Osteoblast (primary cell): ENCODE results near the gene SSR1. TPM values are rescaled to one million over a fixed set of nuclear protein-coding genes. Genes with fewer than 3 reads are reported as not detected.

Experiments
- DNase-seq: peaks from one replicate; pipeline ENCODE4 v3.0.0; 2011; ENCODE audit warnings: low spot score, mixed read lengths; ENCODE audit not compliant: insufficient read length; ENCODE audit errors: missing footprints
- H2AFZ ChIP-seq: 2 replicates; pipeline ENCODE4 v1.6.0; 2011; ENCODE audit warnings: mild to moderate bottlenecking, low read length
- H3K27ac ChIP-seq: 2 replicates; pipeline ENCODE4 v1.5.1; 2011; ENCODE audit warnings: mild to moderate bottlenecking, low read depth, low read length, moderate library complexity
- H3K27me3 ChIP-seq: 2 replicates; pipeline ENCODE4 v1.6.0; 2012; ENCODE audit warnings: mild to moderate bottlenecking, control low read depth, inconsistent platforms, low read length, moderate library complexity; ENCODE audit not compliant: insufficient read depth
- H3K36me3 ChIP-seq: 2 replicates; pipeline ENCODE4 v1.5.1; 2011; ENCODE audit warnings: mild to moderate bottlenecking, low read length, control low read depth, moderate library complexity; ENCODE audit not compliant: insufficient read depth
- H3K4me1 ChIP-seq: 2 replicates; pipeline ENCODE4 v1.5.1; 2011; ENCODE audit warnings: mild to moderate bottlenecking, low read length, control low read depth, moderate library complexity; ENCODE audit not compliant: insufficient read depth
- H3K4me2 ChIP-seq: 2 replicates; pipeline ENCODE4 v1.6.0; 2011; ENCODE audit warnings: mild to moderate bottlenecking, low read length; ENCODE audit not compliant: insufficient read depth
- H3K4me3 ChIP-seq: fragments of 200-600 bp; sonication (generic); 3 replicates; pipeline ENCODE4 v1.5.1; 2012; ENCODE audit warnings: mild to moderate bottlenecking, low read length, inconsistent platforms; ENCODE audit not compliant: insufficient read depth
- H3K79me2 ChIP-seq: 2 replicates; pipeline ENCODE4 v1.6.0; 2012; ENCODE audit warnings: mild to moderate bottlenecking, low read length, control low read depth, inconsistent platforms; ENCODE audit not compliant: insufficient read depth
- H3K9me3 ChIP-seq: 2 replicates; pipeline ENCODE4 v1.5.1; 2011; ENCODE audit warnings: low read depth, low read length, control low read depth
- H4K20me1 ChIP-seq: 2 replicates; pipeline ENCODE4 v1.6.0; 2012; ENCODE audit warnings: mild to moderate bottlenecking, low read length, control low read depth; ENCODE audit not compliant: insufficient read depth
- total RNA-seq: library from RNA; depleted of rRNA; stranded (reverse); fragments of >200 nt; gene quantifications from 2 replicates; pipeline ENCODE4 v1.2.3, GENCODE V29; 2012
- TF ChIP-seq, protein P1 (sequence below): IDR thresholded peaks from 2 replicates; pipeline ENCODE4 v1.5.1; 2011; ENCODE audit warnings: mild to moderate bottlenecking, low read depth, low read length, moderate library complexity; ENCODE audit errors: extremely low read depth

SSR1 gene
- total RNA-seq, 1 donor, result 89.4 TPM

DNA sequence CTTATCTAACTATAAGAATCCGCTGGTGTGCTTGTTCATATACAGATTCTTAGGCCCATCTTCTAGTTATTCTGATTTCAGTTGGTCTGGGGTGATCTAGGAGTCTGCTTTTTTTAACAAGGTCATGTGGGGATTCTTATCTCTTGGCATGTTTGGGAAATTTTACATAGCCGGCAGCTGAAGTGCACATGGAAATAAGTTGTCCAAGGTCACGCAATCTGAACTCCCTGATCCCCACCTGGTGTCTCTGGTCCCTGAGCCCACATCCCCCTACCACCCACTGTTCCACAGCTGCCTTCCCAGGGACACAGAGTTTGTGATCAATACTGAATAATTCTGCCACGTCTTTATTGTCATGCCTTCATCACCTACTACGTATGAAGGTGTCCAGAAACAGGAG lies 90.8 kb downstream of the SSR1 start:
- Histone ChIP-seq H3K4me3 (no peak overlapping the region), H3K27me3 (no peaks in the 10 kb centered on the region), H3K4me1 (peaks cover 13% of the 10 kb centered on the region), H3K79me2 (peaks cover 16% of the 10 kb centered on the region), H2AFZ (no peak overlapping the region), H3K4me2 (no peak overlapping the region), H3K27ac (no peak overlapping the region), H4K20me1 (peaks cover 7% of the 10 kb centered on the region), H3K9me3 (no peaks in the 10 kb centered on the region), H3K36me3 (peaks cover 51% of the 10 kb centered on the region)
- TF ChIP-seq, protein P1, sequence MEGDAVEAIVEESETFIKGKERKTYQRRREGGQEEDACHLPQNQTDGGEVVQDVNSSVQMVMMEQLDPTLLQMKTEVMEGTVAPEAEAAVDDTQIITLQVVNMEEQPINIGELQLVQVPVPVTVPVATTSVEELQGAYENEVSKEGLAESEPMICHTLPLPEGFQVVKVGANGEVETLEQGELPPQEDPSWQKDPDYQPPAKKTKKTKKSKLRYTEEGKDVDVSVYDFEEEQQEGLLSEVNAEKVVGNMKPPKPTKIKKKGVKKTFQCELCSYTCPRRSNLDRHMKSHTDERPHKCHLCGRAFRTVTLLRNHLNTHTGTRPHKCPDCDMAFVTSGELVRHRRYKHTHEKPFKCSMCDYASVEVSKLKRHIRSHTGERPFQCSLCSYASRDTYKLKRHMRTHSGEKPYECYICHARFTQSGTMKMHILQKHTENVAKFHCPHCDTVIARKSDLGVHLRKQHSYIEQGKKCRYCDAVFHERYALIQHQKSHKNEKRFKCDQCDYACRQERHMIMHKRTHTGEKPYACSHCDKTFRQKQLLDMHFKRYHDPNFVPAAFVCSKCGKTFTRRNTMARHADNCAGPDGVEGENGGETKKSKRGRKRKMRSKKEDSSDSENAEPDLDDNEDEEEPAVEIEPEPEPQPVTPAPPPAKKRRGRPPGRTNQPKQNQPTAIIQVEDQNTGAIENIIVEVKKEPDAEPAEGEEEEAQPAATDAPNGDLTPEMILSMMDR, result no peak
- no peak for DNase-seq

DNA sequence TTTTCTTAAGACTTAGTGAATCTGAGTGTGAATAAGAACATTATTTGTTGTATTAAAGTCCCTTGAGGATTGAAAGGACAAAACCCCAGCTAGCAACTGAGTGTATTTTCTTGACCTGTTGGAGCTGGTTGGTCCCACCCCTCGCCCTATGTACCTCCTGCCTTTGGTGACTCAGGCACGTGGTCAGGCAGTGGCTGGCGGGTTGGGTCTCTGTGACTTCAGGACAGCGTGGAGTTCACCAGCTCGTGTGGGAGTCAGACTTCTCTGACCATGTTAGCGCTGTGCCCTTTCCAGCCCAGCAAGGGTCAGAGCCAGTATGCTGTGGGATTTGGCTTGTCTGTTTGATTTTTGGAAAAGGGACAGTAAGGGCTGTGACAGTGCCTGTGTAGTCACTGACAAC lies 93.7 kb downstream of the SSR1 start:
- H3K4me1 ChIP-seq, result peaks cover 16% of the 10 kb centered on the region
- no peak overlapping the region for H3K4me3 ChIP-seq
- peaks cover 15% of the 10 kb centered on the region for H4K20me1 ChIP-seq
- H3K4me2 ChIP-seq, result peak overlapping the region; percentile 1
- H2AFZ ChIP-seq, result no peak overlapping the region
- peaks cover 52% of the 10 kb centered on the region for H3K36me3 ChIP-seq
- peak; percentile 90 for DNase-seq
- H3K79me2 ChIP-seq, result peaks cover 29% of the 10 kb centered on the region
- TF ChIP-seq, protein P1, result no peak
- peak overlapping the region; percentile 64 for H3K27ac ChIP-seq
- H3K27me3 ChIP-seq, result no peaks in the 10 kb centered on the region
- H3K9me3 ChIP-seq, result no peaks in the 10 kb centered on the region

DNA sequence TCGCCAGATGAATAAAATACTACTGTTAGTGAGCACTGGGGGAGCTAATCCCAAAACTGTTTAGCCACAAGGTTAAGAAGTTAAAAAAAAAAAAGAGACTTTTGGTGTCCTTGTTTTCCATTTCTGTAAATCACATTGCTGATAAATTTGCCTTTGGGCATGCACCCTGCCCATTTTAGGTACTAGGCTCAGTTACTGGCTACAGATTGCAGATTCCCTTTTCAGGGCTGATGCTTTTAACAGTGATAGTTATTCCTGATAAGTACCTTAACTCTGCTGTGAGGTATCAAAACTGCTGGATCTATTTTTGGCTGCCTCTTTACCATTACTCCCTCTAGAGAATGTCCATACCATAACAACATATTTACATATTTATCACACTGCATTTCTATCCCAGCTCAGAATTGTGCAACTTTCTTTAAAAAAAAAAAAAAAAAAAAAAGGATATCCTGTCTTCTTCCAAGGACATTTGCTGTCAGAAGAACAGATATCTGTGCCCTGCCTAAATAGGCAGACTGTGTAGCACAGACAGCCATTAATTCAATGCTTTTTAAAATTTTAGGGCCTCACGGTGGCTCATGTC lies 94.5 kb downstream of the SSR1 start:
- no peak overlapping the region for H3K27ac ChIP-seq
- TF ChIP-seq, protein P1, result peak; percentile 17
- H3K4me3 ChIP-seq, result no peak overlapping the region
- no peaks in the 10 kb centered on the region for H3K9me3 ChIP-seq
- H4K20me1 ChIP-seq, result peaks cover 15% of the 10 kb centered on the region
- H2AFZ ChIP-seq, result no peak overlapping the region
- peaks cover 16% of the 10 kb centered on the region for H3K4me1 ChIP-seq
- no peaks in the 10 kb centered on the region for H3K27me3 ChIP-seq
- no peak overlapping the region for H3K4me2 ChIP-seq
- peaks cover 59% of the 10 kb centered on the region for H3K36me3 ChIP-seq
- DNase-seq, result no peak
- peaks cover 29% of the 10 kb centered on the region for H3K79me2 ChIP-seq

Other genes starting within 250 kb of the SSR1 start
- gene RREB1, start 205.2 kb downstream of the SSR1 start, total RNA-seq, result 25.9 and 29.3 TPM in 2 replicates
- under 0.01 TPM in 2 replicates for gene CAGE1, start 76.5 kb upstream of the SSR1 start, total RNA-seq
- 13.8 and 14.1 TPM in 2 replicates for gene RIOK1, start 76.6 kb upstream of the SSR1 start, total RNA-seq
- 84.0 and 119 TPM in 2 replicates for gene DSP, start 228.5 kb upstream of the SSR1 start, total RNA-seq